ENCODE data around the gene DCXR. TPM values are rescaled to one million over a fixed set of nuclear protein-coding genes. Genes with fewer than 3 reads are reported as not detected.

The DCXR gene
- total and polyA plus RNA-seq, 5 donors from 2014 or later: 96.9 to 150 (median 129) TPM

DNA sequence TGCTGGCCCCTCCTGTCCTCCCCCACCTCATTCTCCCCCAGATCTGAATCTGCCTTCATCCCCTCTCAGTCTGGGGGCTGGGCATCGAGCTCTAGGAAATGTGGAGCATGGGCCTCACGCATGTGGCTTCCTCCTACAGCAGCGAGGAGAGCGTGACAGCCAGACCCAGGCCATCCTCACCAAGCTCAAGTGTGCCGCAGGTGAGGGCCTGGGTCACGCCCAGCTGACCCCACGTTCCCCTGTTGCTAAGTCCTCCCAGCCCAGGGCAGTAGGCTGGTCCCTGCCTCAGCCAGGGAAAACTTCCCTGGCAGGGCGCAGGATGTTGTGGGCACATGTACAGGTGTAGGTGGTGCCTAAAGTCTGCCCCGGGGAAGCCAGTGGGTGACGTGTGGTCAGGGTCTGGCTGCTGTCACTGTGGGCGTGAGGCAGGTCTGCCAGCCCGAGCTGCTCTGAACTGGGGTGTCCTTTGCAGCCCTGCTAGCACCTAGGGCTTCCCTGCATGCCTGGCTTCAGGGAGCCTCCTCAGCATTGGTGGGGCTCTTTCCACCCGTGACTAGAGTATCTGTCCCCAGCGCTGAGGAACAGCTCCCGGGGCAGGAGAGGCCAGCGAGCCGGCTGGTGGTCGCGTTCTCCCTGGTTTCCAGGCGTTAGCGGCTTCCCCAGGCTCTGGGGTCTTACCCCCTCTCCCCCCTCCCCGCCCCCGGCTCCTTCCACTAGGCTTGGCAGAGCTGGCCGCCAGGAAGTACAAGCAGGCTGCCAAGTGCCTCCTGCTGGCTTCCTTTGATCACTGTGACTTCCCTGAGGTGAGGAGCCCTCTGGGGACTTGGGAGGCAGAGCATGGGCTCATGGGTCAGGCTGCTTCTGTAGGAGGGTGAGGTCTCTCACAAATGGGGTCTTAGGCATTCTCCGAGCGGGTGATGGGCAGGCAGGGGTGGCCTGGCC is 17.8 kb upstream of the DCXR start:
- H3K4me3 ChIP-seq (ENCODE audit: low read depth, low read length): no peak overlapping the region
- no peaks in the 10 kb centered on the region for H3K27me3 ChIP-seq (ENCODE audit: control insufficient read depth, insufficient read depth, low read length)
- H3K36me3 ChIP-seq (ENCODE audit: control insufficient read depth, insufficient read depth, low read length): peaks cover 25% of the 10 kb centered on the region
- Mint-ChIP-seq H3K27ac (peak overlapping the region in 1 of 3 donors; percentile 52), H3K27me3 (no peaks in the 10 kb centered on the region), H3K4me1 (peaks cover 0 to 18% (median 6%) of the 10 kb centered on the region in 4 donors), H3K36me3 (peaks cover 5% of the 10 kb centered on the region), H3K4me3 (peak overlapping the region in 2 of 4 donors; percentile 39 to 43), H3K9me3 (no peaks in the 10 kb centered on the region)
- no peak for ATAC-seq (ENCODE audit: low read depth in 2 of 2)
- H3K9me3 ChIP-seq (ENCODE audit: control insufficient read depth in 2 of 2, low read length in 2 of 2): no peaks in the 10 kb centered on the region
- H3K27ac ChIP-seq (ENCODE audit: insufficient read depth, low read length, poor library complexity, severe bottlenecking): no peak overlapping the region
- peaks cover 23% of the 10 kb centered on the region for H3K4me1 ChIP-seq (ENCODE audit: control insufficient read depth, insufficient read depth, low read length, poor library complexity, severe bottlenecking)
- DNase-seq: no peak

GRCh38 chr17:82054351-82055022 is 17.0 kb upstream of the DCXR start:
- peaks cover 5% of the 10 kb centered on the region for H3K36me3 Mint-ChIP-seq
- H3K27me3 ChIP-seq (ENCODE audit: control insufficient read depth, insufficient read depth, low read length): no peaks in the 10 kb centered on the region
- peaks cover 23% of the 10 kb centered on the region for H3K4me1 ChIP-seq (ENCODE audit: control insufficient read depth, insufficient read depth, low read length, poor library complexity, severe bottlenecking)
- H3K36me3 ChIP-seq (ENCODE audit: control insufficient read depth, insufficient read depth, low read length): peaks cover 24% of the 10 kb centered on the region
- no peaks in the 10 kb centered on the region for H3K9me3 Mint-ChIP-seq
- H3K9me3 ChIP-seq (ENCODE audit: control insufficient read depth in 2 of 2, low read length in 2 of 2): no peaks in the 10 kb centered on the region
- no peaks in the 10 kb centered on the region for H3K27me3 Mint-ChIP-seq
- ATAC-seq (ENCODE audit: low read depth in 2 of 2) (no peak), DNase-seq (no peak)
- H3K4me3 Mint-ChIP-seq: peak overlapping the region in 2 of 4 donors; percentile 29 to 43
- H3K4me3 ChIP-seq (ENCODE audit: low read depth, low read length): no peak overlapping the region
- no peak overlapping the region for H3K27ac Mint-ChIP-seq
- H3K4me1 Mint-ChIP-seq: peaks cover 0 to 21% (median 6%) of the 10 kb centered on the region in 4 donors
- H3K27ac ChIP-seq (ENCODE audit: insufficient read depth, low read length, poor library complexity, severe bottlenecking): no peak overlapping the region

DNA sequence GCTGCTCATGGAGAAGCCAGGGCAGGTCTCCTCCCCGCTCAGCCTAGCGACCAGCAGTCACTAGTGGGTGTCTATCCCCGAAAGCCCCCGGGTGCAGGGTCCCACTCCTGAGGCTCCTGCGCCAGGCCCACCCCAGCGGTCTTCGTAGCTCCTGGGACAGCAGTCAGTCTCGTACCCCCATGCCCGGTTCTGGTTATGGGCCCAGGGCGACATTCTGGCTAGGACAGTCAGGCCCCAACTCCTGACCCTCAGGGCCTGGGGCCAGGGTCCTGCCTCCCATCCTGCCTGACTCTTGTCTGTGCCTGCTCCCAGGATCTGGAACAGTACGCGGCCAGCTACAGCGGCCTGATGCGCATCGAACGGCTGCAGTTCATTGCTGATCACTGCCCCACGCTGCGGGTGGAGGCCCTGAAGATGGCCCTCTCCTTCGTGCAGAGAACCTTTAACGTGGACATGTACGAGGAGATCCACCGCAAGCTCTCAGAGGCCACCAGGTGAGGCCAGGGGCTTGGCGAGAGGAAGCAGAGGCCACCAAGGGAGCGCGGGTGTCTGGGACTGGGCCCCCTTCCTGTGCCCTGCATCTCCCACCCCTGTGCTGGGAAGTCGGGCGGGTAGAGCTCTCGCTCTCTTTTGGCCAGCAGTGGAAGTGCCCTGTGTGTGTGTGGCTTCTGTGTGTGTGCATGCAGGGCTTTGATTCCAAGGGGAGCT is 16.2 kb upstream of the DCXR start:
- H3K36me3 Mint-ChIP-seq: peaks cover 5% of the 10 kb centered on the region

GRCh38 chr17:82053130-82053529 is 15.6 kb upstream of the DCXR start:
- Histone ChIP-seq H3K27me3 (ENCODE audit: control insufficient read depth, insufficient read depth, low read length) (no peaks in the 10 kb centered on the region), H3K4me1 (ENCODE audit: control insufficient read depth, insufficient read depth, low read length, poor library complexity, severe bottlenecking) (peaks cover 23% of the 10 kb centered on the region), H3K27ac (ENCODE audit: insufficient read depth, low read length, poor library complexity, severe bottlenecking) (no peak overlapping the region), H3K4me3 (ENCODE audit: low read depth, low read length) (no peak overlapping the region), H3K36me3 (ENCODE audit: control insufficient read depth, insufficient read depth, low read length) (peaks cover 24% of the 10 kb centered on the region), H3K9me3 (ENCODE audit: control insufficient read depth in 2 of 2, low read length in 2 of 2) (no peaks in the 10 kb centered on the region)
- Mint-ChIP-seq H3K27me3 (no peaks in the 10 kb centered on the region), H3K4me1 (peaks cover 0 to 21% (median 6%) of the 10 kb centered on the region in 4 donors), H3K36me3 (peaks cover 5% of the 10 kb centered on the region), H3K9me3 (no peaks in the 10 kb centered on the region), H3K4me3 (peak overlapping the region; percentile 47 to 86 (median 79)), H3K27ac (peak overlapping the region in 1 of 3 donors; percentile 32)
- DNase-seq: no peak
- ATAC-seq (ENCODE audit: low read depth in 2 of 2): no peak

More for the DNA sequence above, 16.2 kb upstream of the DCXR start:
- Mint-ChIP-seq H3K4me3 (peak overlapping the region; percentile 47 to 86 (median 79)), H3K27ac (peak overlapping the region in 2 of 3 donors; percentile 51 to 83), H3K4me1 (peaks cover 0 to 21% (median 6%) of the 10 kb centered on the region in 4 donors), H3K27me3 (no peaks in the 10 kb centered on the region), H3K9me3 (no peaks in the 10 kb centered on the region)
- H3K27ac ChIP-seq (ENCODE audit: insufficient read depth, low read length, poor library complexity, severe bottlenecking): no peak overlapping the region
- H3K4me1 ChIP-seq (ENCODE audit: control insufficient read depth, insufficient read depth, low read length, poor library complexity, severe bottlenecking): peaks cover 23% of the 10 kb centered on the region
- no peaks in the 10 kb centered on the region for H3K27me3 ChIP-seq (ENCODE audit: control insufficient read depth, insufficient read depth, low read length)
- no peaks in the 10 kb centered on the region for H3K9me3 ChIP-seq (ENCODE audit: control insufficient read depth in 2 of 2, low read length in 2 of 2)
- DNase-seq (no peak), ATAC-seq (ENCODE audit: low read depth in 2 of 2) (no peak)
- H3K4me3 ChIP-seq (ENCODE audit: low read depth, low read length): no peak overlapping the region
- H3K36me3 ChIP-seq (ENCODE audit: control insufficient read depth, insufficient read depth, low read length): peaks cover 24% of the 10 kb centered on the region

GRCh38 chr17:82052638-82053059 is 15.2 kb upstream of the DCXR start:
- no peaks in the 10 kb centered on the region for H3K9me3 Mint-ChIP-seq
- peaks cover 22% of the 10 kb centered on the region for H3K36me3 ChIP-seq (ENCODE audit: control insufficient read depth, insufficient read depth, low read length)
- H3K4me3 ChIP-seq (ENCODE audit: low read depth, low read length): peak overlapping the region; percentile 31
- H3K27me3 ChIP-seq (ENCODE audit: control insufficient read depth, insufficient read depth, low read length): no peaks in the 10 kb centered on the region
- H3K4me1 Mint-ChIP-seq: peaks cover 0 to 22% (median 6%) of the 10 kb centered on the region in 4 donors
- H3K27ac ChIP-seq (ENCODE audit: insufficient read depth, low read length, poor library complexity, severe bottlenecking): no peak overlapping the region
- H3K4me1 ChIP-seq (ENCODE audit: control insufficient read depth, insufficient read depth, low read length, poor library complexity, severe bottlenecking): peaks cover 23% of the 10 kb centered on the region
- peaks cover 2% of the 10 kb centered on the region for H3K36me3 Mint-ChIP-seq
- no peak overlapping the region for H3K27ac Mint-ChIP-seq
- DNase-seq (no peak), ATAC-seq (ENCODE audit: low read depth in 2 of 2) (no peak)
- H3K4me3 Mint-ChIP-seq: peak overlapping the region; percentile 47 to 86 (median 79)
- no peaks in the 10 kb centered on the region for H3K27me3 Mint-ChIP-seq
- H3K9me3 ChIP-seq (ENCODE audit: control insufficient read depth in 2 of 2, low read length in 2 of 2): no peaks in the 10 kb centered on the region

GRCh38 chr17:82051776-82052637 is 14.5 kb upstream of the DCXR start, which contains the start of the genes GPS1 and RFNG:
TSS of gene GPS1 (plus strand) at chr17:82051898. CDS start at chr17:82051932, 34 bp downstream.
TSS of gene RFNG (minus strand) at chr17:82051811. CDS start at chr17:82051766, 45 bp downstream.
- peak within 1 kb of the TSS; percentile 75 to 92 (median 86) for H3K27ac Mint-ChIP-seq
- peaks cover 15% of the 10 kb centered on the region for H3K36me3 ChIP-seq (ENCODE audit: control insufficient read depth, insufficient read depth, low read length)
- H3K9me3 ChIP-seq (ENCODE audit: control insufficient read depth in 2 of 2, low read length in 2 of 2): no peaks in the 10 kb centered on the region
- peak within 1 kb of the TSS; percentile 44 for H3K4me3 ChIP-seq (ENCODE audit: low read depth, low read length)
- H3K36me3 Mint-ChIP-seq: peaks cover 7% of the 10 kb centered on the region
- H3K4me1 Mint-ChIP-seq: peaks cover 0 to 27% (median 6%) of the 10 kb centered on the region in 4 donors
- H3K27me3 ChIP-seq (ENCODE audit: control insufficient read depth, insufficient read depth, low read length): no peaks in the 10 kb centered on the region
- H3K9me3 Mint-ChIP-seq: no peaks in the 10 kb centered on the region
- no peak within 1 kb of the TSS for H3K27ac ChIP-seq (ENCODE audit: insufficient read depth, low read length, poor library complexity, severe bottlenecking)
- H3K4me1 ChIP-seq (ENCODE audit: control insufficient read depth, insufficient read depth, low read length, poor library complexity, severe bottlenecking): peaks cover 23% of the 10 kb centered on the region
- ATAC-seq (ENCODE audit: low read depth in 2 of 2): peak; percentile 83 to 89
- H3K4me3 Mint-ChIP-seq: peak within 1 kb of the TSS; percentile 47 to 86 (median 84)
- no peaks in the 10 kb centered on the region for H3K27me3 Mint-ChIP-seq
- peak; percentile 76 to 89 (median 78) for DNase-seq

Measured in CD4-positive, CD25-positive, alpha-beta regulatory T cell (primary cell).